Activated T-helper 1 cell treated with anti-CD3 and anti-CD28 coated beads, Interleukin-12 subunit alpha, Interleukin-12 subunit beta, Interleukin-2, Interleukin-4 antibody, amounts not matched to agents 30 ng/mL and 10 ng/mL and 1 ng/mL, durations not matched to agents 14 hours and 24 hours and 36 hours (primary cell): Measurements from ENCODE around the gene RAD52. TPM values are rescaled to one million over a fixed set of nuclear protein-coding genes. Genes with fewer than 3 reads are reported as not detected.
A peak's percentile ranks its signal among the peaks of the same experiment; 100 is the strongest.

Source experiments
- DNase-seq: peaks from one replicate; pipeline ENCODE4 v3.0.0; 2021; ENCODE audit warnings: low spot score
- H3K27ac Mint-ChIP-seq: one replicate; pipeline ENCODE4 v1.8.0; 2021; ENCODE audit warnings: mild to moderate bottlenecking, mixed read lengths
- H3K27me3 Mint-ChIP-seq: one replicate; pipeline ENCODE4 v1.8.0; 2022; ENCODE audit warnings: mild to moderate bottlenecking, moderate library complexity, mixed read lengths; ENCODE audit not compliant: insufficient read depth
- H3K36me3 Mint-ChIP-seq: one replicate; pipeline ENCODE4 v1.8.0; 2021; ENCODE audit warnings: low read depth, mixed read lengths
- H3K4me1 Mint-ChIP-seq: one replicate; pipeline ENCODE4 v1.8.0; 2021; ENCODE audit warnings: low read depth, mixed read lengths
- H3K4me3 Mint-ChIP-seq: one replicate; pipeline ENCODE4 v1.8.0; 2021; ENCODE audit warnings: mild to moderate bottlenecking, moderate library complexity, mixed read lengths
- H3K9me3 Mint-ChIP-seq: one replicate; pipeline ENCODE4 v1.8.0; 2021; ENCODE audit warnings: mixed read lengths
- intact Hi-C: fragments of 100-400 bp; cut with micrococcal nuclease; formaldehyde crosslinking; loops from one replicate; pipeline ENCODE4 v1.15.1; 2024
- total RNA-seq: library from RNA; stranded (reverse); gene quantifications from 2 replicates; pipeline ENCODE4 v1.2.3, GENCODE V29; 2022

RAD52 gene
- total RNA-seq, 1 donor from 2014 or later: 15.4 TPM

GRCh38 chr12:870378-870777, 79.1 kb downstream of the RAD52 start:
- H3K9me3 Mint-ChIP-seq: no peaks in the 10 kb centered on the region
- no peak overlapping the region for H3K4me3 Mint-ChIP-seq
- peaks cover 34% of the 10 kb centered on the region for H3K36me3 Mint-ChIP-seq
- peak overlapping the region; percentile 45 for H3K27ac Mint-ChIP-seq
- intact Hi-C loops: loop anchor here (5.0 kb wide), 1 partner anchor 82 kb away; no protein-coding TSS in a partner anchor
- peaks cover 13% of the 10 kb centered on the region for H3K4me1 Mint-ChIP-seq
- no peak for DNase-seq
- H3K27me3 Mint-ChIP-seq: no peaks in the 10 kb centered on the region

DNA sequence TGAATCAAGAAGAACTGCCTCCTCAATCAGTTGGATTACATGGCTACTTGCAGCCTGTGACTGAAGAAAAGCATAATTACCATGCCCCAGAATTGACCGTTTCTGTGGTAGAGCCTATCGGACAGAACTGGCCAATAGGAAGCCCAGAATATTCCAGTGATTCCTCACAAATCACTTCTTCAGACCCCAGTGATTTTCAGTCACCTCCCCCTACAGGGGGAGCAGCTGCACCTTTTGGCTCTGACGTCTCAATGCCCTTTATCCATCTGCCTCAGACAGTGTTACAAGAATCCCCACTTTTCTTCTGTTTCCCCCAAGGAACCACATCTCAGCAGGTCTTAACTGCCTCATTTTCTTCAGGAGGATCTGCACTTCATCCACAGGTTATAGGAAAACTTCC, 80.8 kb downstream of the RAD52 start:
- Mint-ChIP-seq H3K9me3 (no peaks in the 10 kb centered on the region), H3K4me1 (peaks cover 13% of the 10 kb centered on the region), H3K27me3 (no peaks in the 10 kb centered on the region), H3K27ac (no peak overlapping the region), H3K4me3 (no peak overlapping the region), H3K36me3 (peaks cover 31% of the 10 kb centered on the region)
- DNase-seq: no peak
- intact Hi-C loops: no loop called here

DNA sequence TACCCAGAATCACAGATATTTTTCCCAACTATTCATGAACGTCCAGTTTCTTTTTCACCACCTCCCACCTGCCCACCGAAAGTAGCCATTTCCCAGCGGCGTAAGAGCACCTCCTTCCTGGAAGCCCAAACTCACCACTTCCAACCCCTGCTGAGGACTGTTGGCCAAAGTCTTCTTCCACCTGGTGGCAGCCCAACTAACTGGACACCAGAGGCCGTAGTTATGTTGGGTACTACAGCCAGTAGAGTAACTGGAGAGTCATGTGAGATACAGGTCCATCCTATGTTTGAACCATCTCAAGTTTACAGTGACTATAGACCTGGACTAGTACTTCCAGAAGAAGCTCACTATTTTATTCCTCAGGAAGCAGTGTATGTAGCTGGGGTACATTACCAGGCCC, 81.6 kb downstream of the RAD52 start:
- H3K9me3 Mint-ChIP-seq: no peaks in the 10 kb centered on the region
- intact Hi-C loops: no loop called here
- H3K4me3 Mint-ChIP-seq: no peak overlapping the region
- H3K27me3 Mint-ChIP-seq: no peaks in the 10 kb centered on the region
- peaks cover 13% of the 10 kb centered on the region for H3K4me1 Mint-ChIP-seq
- no peak for DNase-seq
- H3K27ac Mint-ChIP-seq: no peak overlapping the region
- peaks cover 27% of the 10 kb centered on the region for H3K36me3 Mint-ChIP-seq

- Mint-ChIP-seq H3K4me3 (no peak overlapping the region), H3K4me1 (peaks cover 7% of the 10 kb centered on the region), H3K36me3 (peaks cover 40% of the 10 kb centered on the region), H3K9me3 (no peaks in the 10 kb centered on the region), H3K27ac (no peak overlapping the region), H3K27me3 (no peaks in the 10 kb centered on the region)
- DNase-seq: no peak
- intact Hi-C loops: no loop called here
Measured at GRCh38 chr12:865614-866013, 83.9 kb downstream of the RAD52 start.

- H3K27me3 Mint-ChIP-seq: no peaks in the 10 kb centered on the region
- no peak overlapping the region for H3K27ac Mint-ChIP-seq
- peaks cover 53% of the 10 kb centered on the region for H3K36me3 Mint-ChIP-seq
- DNase-seq: no peak
- intact Hi-C loops: no loop called here
- no peaks in the 10 kb centered on the region for H3K9me3 Mint-ChIP-seq
- no peaks in the 10 kb centered on the region for H3K4me1 Mint-ChIP-seq
- no peak overlapping the region for H3K4me3 Mint-ChIP-seq
Measured at GRCh38 chr12:863285-863684, 86.2 kb downstream of the RAD52 start.

- no peak for DNase-seq
- H3K36me3 Mint-ChIP-seq: peaks cover 56% of the 10 kb centered on the region
- H3K27ac Mint-ChIP-seq: no peak overlapping the region
- intact Hi-C loops: no loop called here
- no peaks in the 10 kb centered on the region for H3K4me1 Mint-ChIP-seq
- no peaks in the 10 kb centered on the region for H3K9me3 Mint-ChIP-seq
- no peaks in the 10 kb centered on the region for H3K27me3 Mint-ChIP-seq
- no peak overlapping the region for H3K4me3 Mint-ChIP-seq
Measured at GRCh38 chr12:862303-862911, 87.1 kb downstream of the RAD52 start.

Other genes with a start within 250 kb of the RAD52 start
- gene WNK1, start 197.1 kb downstream of the RAD52 start, total RNA-seq: 164 and 178 TPM in 2 replicates
- 33.6 and 34.3 TPM in 2 replicates for gene ERC1, start 41.5 kb upstream of the RAD52 start, total RNA-seq